Cerebellar cortex (tissue), 1 donor: ENCODE measurements around the gene JAZF1.

Source experiments
- DNase-seq: peaks from one replicate; pipeline ENCODE4 v3.0.0-alpha.2; 2015; ENCODE audit warnings: low spot score

JAZF1 gene

GRCh38 chr7:28136420-28136819, 44.2 kb downstream of the JAZF1 start:
- DNase-seq = no peak

- no peak for DNase-seq
Observed at GRCh38 chr7:28135760-28136159, 44.8 kb downstream of the JAZF1 start.

- no peak for DNase-seq
Observed at GRCh38 chr7:28135315-28135714, 45.3 kb downstream of the JAZF1 start.

- no peak for DNase-seq
Observed at GRCh38 chr7:28133872-28134271, 46.7 kb downstream of the JAZF1 start.

- DNase-seq = no peak
Observed at GRCh38 chr7:28132959-28133870, 47.4 kb downstream of the JAZF1 start.

- no peak for DNase-seq
Observed at GRCh38 chr7:28130277-28130676, 50.3 kb downstream of the JAZF1 start.

GRCh38 chr7:28128608-28129007, 52.0 kb downstream of the JAZF1 start:
- no peak for DNase-seq

- no peak for DNase-seq
Observed at GRCh38 chr7:28126410-28127041, 54.1 kb downstream of the JAZF1 start.

GRCh38 chr7:28125431-28126409, 54.9 kb downstream of the JAZF1 start:
- DNase-seq = no peak

GRCh38 chr7:28124413-28124812, 56.2 kb downstream of the JAZF1 start:
- no peak for DNase-seq

GRCh38 chr7:28123752-28124151, 56.8 kb downstream of the JAZF1 start:
- DNase-seq = no peak

- no peak for DNase-seq
Observed at GRCh38 chr7:28121496-28121895, 59.1 kb downstream of the JAZF1 start.

- no peak for DNase-seq
Observed at GRCh38 chr7:28116041-28116440, 64.6 kb downstream of the JAZF1 start.

GRCh38 chr7:28115261-28115660, 65.3 kb downstream of the JAZF1 start:
- no peak for DNase-seq

GRCh38 chr7:28114056-28114455, 66.5 kb downstream of the JAZF1 start:
- peak; percentile 97 for DNase-seq

GRCh38 chr7:28112883-28113540, 67.6 kb downstream of the JAZF1 start:
- DNase-seq = no peak

- DNase-seq = no peak
Observed at GRCh38 chr7:28112467-28112866, 68.1 kb downstream of the JAZF1 start.

GRCh38 chr7:28112012-28112411, 68.6 kb downstream of the JAZF1 start:
- no peak for DNase-seq

- DNase-seq = no peak
Observed at GRCh38 chr7:28110427-28111012, 70.1 kb downstream of the JAZF1 start.

GRCh38 chr7:28108747-28109146, 71.8 kb downstream of the JAZF1 start:
- no peak for DNase-seq

- no peak for DNase-seq
Observed at GRCh38 chr7:28107960-28108359, 72.6 kb downstream of the JAZF1 start.
